Activated naive CD4-positive, alpha-beta T cell treated with anti-CD3 and anti-CD28 coated beads, Interleukin-2, amount 10 ng/mL, durations not matched to agents 7 days and 5 days (primary cell): Measurements from ENCODE around the gene C10orf105.

Source experiments
- CTCF ChIA-PET: fragments of 350-600 bp; sonication (Branson Sonifier 250); formaldehyde crosslinking; loops from one replicate; lab custom pipeline; 2021; ENCODE audit warnings: antibody characterized with exemption; lab: Charles Lee
- DNase-seq: peaks from one replicate; pipeline ENCODE4 v3.0.0-alpha.2; 2020
- H3K27ac Mint-ChIP-seq: one replicate; pipeline ENCODE4 v1.8.0; 2021; ENCODE audit warnings: mild to moderate bottlenecking, moderate library complexity, mixed read lengths
- H3K27me3 Mint-ChIP-seq: one replicate; pipeline ENCODE4 v1.8.0; 2021; ENCODE audit warnings: mild to moderate bottlenecking, mixed read lengths
- H3K36me3 Mint-ChIP-seq: one replicate; pipeline ENCODE4 v1.8.0; 2021; ENCODE audit warnings: mixed read lengths
- H3K4me1 Mint-ChIP-seq: one replicate; pipeline ENCODE4 v1.8.0; 2021; ENCODE audit warnings: mixed read lengths
- H3K4me3 Mint-ChIP-seq: one replicate; pipeline ENCODE4 v1.8.0; 2021; ENCODE audit warnings: mild to moderate bottlenecking, moderate library complexity, mixed read lengths
- H3K9me3 Mint-ChIP-seq: one replicate; pipeline ENCODE4 v1.8.0; 2021; ENCODE audit warnings: mixed read lengths

Gene C10orf105

DNA sequence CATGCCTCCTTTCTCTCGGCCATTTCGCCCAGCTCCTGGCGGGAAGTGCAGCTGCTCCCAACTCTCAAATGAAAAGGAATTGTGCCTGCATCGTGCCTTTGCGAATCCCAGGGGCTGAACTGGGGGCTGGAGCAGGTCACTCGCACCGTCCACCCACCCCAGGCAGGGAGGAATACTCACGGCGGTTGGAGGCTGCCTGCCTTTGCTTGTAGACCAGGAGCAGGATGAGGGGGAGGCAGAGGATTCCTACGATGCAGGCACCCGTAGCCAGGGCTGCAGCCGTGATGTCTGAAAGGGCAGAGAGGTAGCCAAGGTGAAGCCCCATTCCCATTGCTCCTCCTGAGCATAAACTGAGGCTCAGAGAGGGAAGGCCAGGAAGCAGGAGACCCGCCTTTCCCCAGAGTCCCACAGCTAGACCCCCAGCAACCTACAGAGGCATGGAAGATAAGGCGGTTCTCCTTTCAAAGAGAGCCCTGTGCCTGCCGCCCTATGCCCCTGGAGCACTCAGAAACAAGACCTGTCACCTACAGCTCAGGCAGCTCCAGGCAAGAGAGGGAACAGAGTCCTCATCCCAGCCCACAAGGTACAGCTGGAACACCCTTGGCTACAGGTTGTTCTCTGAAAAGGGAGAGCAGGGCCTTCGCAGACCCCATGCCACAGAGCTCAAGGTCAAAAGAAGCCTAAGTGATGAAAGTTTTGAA lies 35.8 kb upstream of the C10orf105 start:
- H3K36me3 Mint-ChIP-seq: peaks cover 74% of the 10 kb centered on the region
- H3K27me3 Mint-ChIP-seq: no peaks in the 10 kb centered on the region
- CTCF ChIA-PET: interaction anchor here (0.8 to 5.1 kb wide), 5 partner anchors 9 to 48 kb away, joined by 3 to 25 read pairs (median 4); no protein-coding TSS in a partner anchor
- H3K9me3 Mint-ChIP-seq: no peaks in the 10 kb centered on the region
- H3K4me1 Mint-ChIP-seq: peaks cover 93% of the 10 kb centered on the region
- no peak overlapping the region for H3K4me3 Mint-ChIP-seq
- no peak for DNase-seq
- peak overlapping the region; percentile 97 for H3K27ac Mint-ChIP-seq

DNA sequence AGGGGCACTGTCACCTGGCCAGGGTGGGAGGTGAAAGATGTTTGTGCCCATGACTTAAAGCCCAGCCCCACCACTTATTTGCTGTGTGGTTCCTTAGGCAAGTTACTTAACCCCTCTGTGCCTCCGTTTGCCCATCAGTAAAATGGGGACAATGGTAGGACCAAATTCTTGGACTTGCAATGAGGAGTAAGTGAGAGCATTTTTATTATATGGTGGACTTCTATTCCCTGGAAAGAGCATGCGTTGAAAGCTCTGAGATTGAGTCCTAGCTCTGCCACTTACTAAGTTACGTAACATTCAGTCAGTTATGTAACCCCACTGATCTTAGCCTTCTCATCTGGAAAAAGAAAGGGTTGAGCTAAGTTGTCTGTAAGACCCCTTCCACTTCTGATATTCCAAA lies 35.0 kb upstream of the C10orf105 start:
- peaks cover 77% of the 10 kb centered on the region for H3K36me3 Mint-ChIP-seq
- no peak for DNase-seq

GRCh38 chr10:71753960-71754505 lies 34.5 kb upstream of the C10orf105 start:
- CTCF ChIA-PET: interaction anchor here (1.3 to 4.9 kb wide), 2 partner anchors 13 to 29 kb away, joined by 3 to 25 read pairs; no protein-coding TSS in a partner anchor
- H3K36me3 Mint-ChIP-seq: peaks cover 75% of the 10 kb centered on the region
- H3K4me1 Mint-ChIP-seq: peaks cover 97% of the 10 kb centered on the region
- peak overlapping the region; percentile 63 for H3K27ac Mint-ChIP-seq
- DNase-seq: no peak
- no peak overlapping the region for H3K4me3 Mint-ChIP-seq
- no peaks in the 10 kb centered on the region for H3K9me3 Mint-ChIP-seq
- no peaks in the 10 kb centered on the region for H3K27me3 Mint-ChIP-seq

More for the DNA sequence above, 35.0 kb upstream of the C10orf105 start:
- Mint-ChIP-seq H3K4me1 (peaks cover 96% of the 10 kb centered on the region), H3K27ac (peak overlapping the region; percentile 81), H3K9me3 (no peaks in the 10 kb centered on the region), H3K27me3 (no peaks in the 10 kb centered on the region), H3K4me3 (no peak overlapping the region)
- CTCF ChIA-PET: interaction anchor here (1.2 to 5.1 kb wide), 4 partner anchors 9 to 47 kb away, joined by 3 to 25 read pairs (median 14); no protein-coding TSS in a partner anchor

- peak overlapping the region; percentile 93 for H3K27ac Mint-ChIP-seq
- CTCF ChIA-PET: interaction anchor here (1.0 to 4.9 kb wide), 6 partner anchors 8 to 58 kb away, joined by 3 to 25 read pairs (median 5); partner anchors contain the start of gene VSIR
- H3K9me3 Mint-ChIP-seq: no peaks in the 10 kb centered on the region
- H3K4me1 Mint-ChIP-seq: peaks cover 98% of the 10 kb centered on the region
- peaks cover 77% of the 10 kb centered on the region for H3K36me3 Mint-ChIP-seq
- no peak for DNase-seq
- peak overlapping the region; percentile 8 for H3K4me3 Mint-ChIP-seq
- no peaks in the 10 kb centered on the region for H3K27me3 Mint-ChIP-seq
These were observed 33.7 kb upstream of the C10orf105 start for GRCh38 chr10:71753091-71753959.

- Mint-ChIP-seq H3K27me3 (no peaks in the 10 kb centered on the region), H3K4me1 (peaks cover 98% of the 10 kb centered on the region), H3K27ac (peak overlapping the region; percentile 93), H3K4me3 (peak overlapping the region; percentile 21), H3K36me3 (peaks cover 73% of the 10 kb centered on the region), H3K9me3 (no peaks in the 10 kb centered on the region)
- CTCF ChIA-PET: interaction anchor here (0.8 to 1.7 kb wide), 9 partner anchors 9 to 59 kb away, joined by 3 to 7 read pairs (median 4); partner anchors contain the start of gene VSIR
- DNase-seq: no peak
These were observed 33.0 kb upstream of the C10orf105 start for GRCh38 chr10:71752391-71753090.

DNA sequence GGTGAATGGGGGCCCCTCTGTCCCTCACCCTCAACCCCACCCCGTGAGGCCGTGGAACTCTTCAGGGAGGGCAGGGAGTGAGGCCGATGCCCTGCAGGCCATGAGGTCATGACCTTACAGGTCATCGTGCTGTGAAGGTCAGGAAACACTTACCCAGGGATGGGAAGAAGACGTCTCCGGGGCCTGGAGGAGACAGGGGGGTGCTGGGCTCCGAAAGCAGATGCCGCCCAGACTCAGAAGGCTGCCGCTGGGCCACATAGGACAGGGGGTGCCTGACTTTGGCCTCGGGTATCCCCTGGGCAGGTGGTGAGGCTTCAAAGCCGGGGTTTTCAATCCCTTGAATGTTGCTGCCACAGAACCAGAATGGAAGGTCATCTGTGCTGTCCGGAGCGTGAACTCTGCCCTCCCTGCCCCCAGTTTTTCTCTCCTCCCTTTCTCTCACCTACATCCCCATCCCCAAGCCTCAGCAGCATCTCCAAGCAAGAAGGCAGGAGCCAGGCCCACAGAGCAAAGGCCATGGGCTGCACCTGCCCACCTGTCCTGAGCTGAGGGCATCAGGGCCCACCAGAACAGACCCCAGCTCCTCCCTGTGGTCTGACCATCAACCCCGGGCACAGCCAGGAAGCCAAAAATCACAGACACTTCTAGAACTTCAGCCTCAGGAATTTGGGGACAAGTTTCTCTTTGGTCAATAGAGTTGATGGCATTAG lies 32.1 kb upstream of the C10orf105 start:
- no peaks in the 10 kb centered on the region for H3K9me3 Mint-ChIP-seq
- peaks cover 80% of the 10 kb centered on the region for H3K36me3 Mint-ChIP-seq
- peak overlapping the region; percentile 93 for H3K27ac Mint-ChIP-seq
- no peaks in the 10 kb centered on the region for H3K27me3 Mint-ChIP-seq
- no peak for DNase-seq
- CTCF ChIA-PET: interaction anchor here (0.8 to 1.7 kb wide), 9 partner anchors 8 to 60 kb away, joined by 3 to 7 read pairs (median 4); partner anchors contain the start of gene VSIR
- H3K4me1 Mint-ChIP-seq: peaks cover 98% of the 10 kb centered on the region
- no peak overlapping the region for H3K4me3 Mint-ChIP-seq

DNA sequence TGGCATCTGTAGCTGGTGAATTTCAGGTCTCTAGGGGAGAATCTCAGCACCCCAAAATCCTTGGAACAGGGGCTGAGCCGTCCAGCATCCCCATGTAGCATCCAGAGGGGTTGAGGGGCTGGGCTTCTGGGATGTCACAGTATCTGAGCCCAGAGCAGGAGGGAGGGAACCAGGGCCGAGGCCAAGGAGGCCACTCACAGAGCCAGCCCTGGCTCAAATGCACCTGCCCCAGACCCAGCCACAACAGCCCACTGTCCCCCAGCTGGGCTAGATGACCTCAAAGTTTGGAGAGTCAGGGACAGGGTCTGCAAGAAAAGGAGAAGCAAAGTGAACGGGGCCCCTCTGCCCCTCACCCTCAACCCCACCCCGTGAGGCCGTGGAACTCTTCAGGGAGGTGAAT lies 31.4 kb upstream of the C10orf105 start:
- no peak for DNase-seq
- CTCF ChIA-PET: interaction anchor here (1.0 kb wide), 1 partner anchor 23 kb away, joined by 3 read pairs; no protein-coding TSS in a partner anchor
- H3K27ac Mint-ChIP-seq: peak overlapping the region; percentile 96
- peaks cover 77% of the 10 kb centered on the region for H3K36me3 Mint-ChIP-seq
- no peaks in the 10 kb centered on the region for H3K9me3 Mint-ChIP-seq
- H3K4me3 Mint-ChIP-seq: no peak overlapping the region
- H3K4me1 Mint-ChIP-seq: peaks cover 98% of the 10 kb centered on the region
- no peaks in the 10 kb centered on the region for H3K27me3 Mint-ChIP-seq

DNA sequence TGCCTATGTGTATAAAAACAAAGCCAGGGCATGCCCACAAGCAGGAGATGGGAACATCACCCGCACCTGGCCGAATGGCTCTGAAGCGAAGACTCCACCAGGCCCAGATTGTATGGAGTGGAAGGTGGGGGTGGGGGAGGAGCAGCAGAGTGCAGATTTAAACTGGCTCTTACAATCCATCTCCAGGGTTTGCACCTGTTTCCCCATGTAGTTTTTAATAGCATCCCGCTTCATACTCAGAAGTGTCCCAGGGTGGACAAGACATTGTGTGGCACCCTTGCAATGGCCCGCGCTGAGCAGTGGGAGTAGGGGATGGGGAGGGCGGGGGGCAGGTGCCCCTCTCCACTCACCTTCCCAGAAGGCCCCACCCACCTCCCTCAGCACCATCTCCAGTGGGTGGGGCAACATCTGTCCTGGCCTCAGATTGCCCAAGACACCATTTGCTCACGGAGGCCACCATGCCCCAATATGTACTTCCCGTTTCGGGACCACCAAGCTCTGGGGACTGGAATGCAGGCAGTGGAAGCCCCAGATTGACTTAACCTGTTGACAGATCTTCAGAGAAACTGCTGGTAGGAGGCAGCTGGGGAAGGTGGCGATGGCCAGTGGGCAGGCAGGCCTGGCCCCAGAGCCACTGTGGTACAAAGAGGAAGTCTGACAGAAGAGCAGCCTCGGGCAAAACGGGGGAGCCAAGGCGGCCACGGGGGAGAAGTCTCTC lies 30.7 kb upstream of the C10orf105 start:
- peaks cover 98% of the 10 kb centered on the region for H3K4me1 Mint-ChIP-seq
- peak overlapping the region; percentile 38 for H3K4me3 Mint-ChIP-seq
- CTCF ChIA-PET: interaction anchor here (1.0 kb wide), 1 partner anchor 22 kb away, joined by 3 read pairs; no protein-coding TSS in a partner anchor
- H3K36me3 Mint-ChIP-seq: peaks cover 81% of the 10 kb centered on the region
- H3K27me3 Mint-ChIP-seq: no peaks in the 10 kb centered on the region
- no peak for DNase-seq
- H3K9me3 Mint-ChIP-seq: no peaks in the 10 kb centered on the region
- peak overlapping the region; percentile 96 for H3K27ac Mint-ChIP-seq

GRCh38 chr10:71749396-71749795 lies 29.8 kb upstream of the C10orf105 start:
- CTCF ChIA-PET: interaction anchor here (0.8 to 4.9 kb wide), 10 partner anchors 8 to 55 kb away, joined by 3 to 36 read pairs (median 6); partner anchors contain the start of gene VSIR
- H3K4me1 Mint-ChIP-seq: peaks cover 98% of the 10 kb centered on the region
- H3K4me3 Mint-ChIP-seq: peak overlapping the region; percentile 49
- H3K27ac Mint-ChIP-seq: peak overlapping the region; percentile 96
- H3K27me3 Mint-ChIP-seq: no peaks in the 10 kb centered on the region
- no peak for DNase-seq
- peaks cover 73% of the 10 kb centered on the region for H3K36me3 Mint-ChIP-seq
- no peaks in the 10 kb centered on the region for H3K9me3 Mint-ChIP-seq

DNA sequence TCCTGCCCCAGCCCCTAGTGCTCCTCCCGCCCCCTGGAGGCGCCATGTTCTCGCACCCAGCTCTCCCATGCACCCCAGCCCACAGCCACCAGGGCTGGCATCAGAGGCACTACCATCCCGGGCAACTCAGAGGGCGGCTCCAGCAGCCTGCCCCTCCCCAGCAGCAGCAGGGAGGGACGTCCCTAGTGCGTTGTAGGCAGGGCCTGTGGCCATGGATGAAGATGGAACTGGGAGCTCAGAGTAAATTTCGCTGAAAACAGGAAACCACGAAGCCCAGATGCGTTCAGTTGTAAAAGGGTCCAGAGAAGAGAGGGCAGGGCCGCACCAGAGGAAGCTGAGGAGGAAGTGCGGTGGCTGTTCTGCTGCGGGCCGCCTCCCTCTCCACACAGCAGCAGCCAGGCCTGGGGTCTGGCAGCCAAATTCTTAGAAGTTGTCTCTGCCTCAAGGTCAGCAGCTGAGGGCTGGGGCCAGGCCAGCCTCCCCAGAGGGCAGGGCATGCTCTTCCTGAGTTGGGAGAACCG lies 29.2 kb upstream of the C10orf105 start:
- H3K4me3 Mint-ChIP-seq: peak overlapping the region; percentile 49
- CTCF ChIA-PET: interaction anchor here (0.7 to 4.9 kb wide), 12 partner anchors 9 to 54 kb away, joined by 3 to 36 read pairs (median 5); partner anchors contain the start of gene VSIR
- no peaks in the 10 kb centered on the region for H3K27me3 Mint-ChIP-seq
- peaks cover 98% of the 10 kb centered on the region for H3K4me1 Mint-ChIP-seq
- peaks cover 67% of the 10 kb centered on the region for H3K36me3 Mint-ChIP-seq
- DNase-seq: peak; percentile 93
- no peaks in the 10 kb centered on the region for H3K9me3 Mint-ChIP-seq
- H3K27ac Mint-ChIP-seq: peak overlapping the region; percentile 96

GRCh38 chr10:71747551-71748523 lies 28.3 kb upstream of the C10orf105 start:
- CTCF ChIA-PET: interaction anchor here (0.7 to 4.9 kb wide), 14 partner anchors 10 to 53 kb away, joined by 3 to 36 read pairs (median 4); partner anchors contain the start of gene VSIR
- peaks cover 61% of the 10 kb centered on the region for H3K36me3 Mint-ChIP-seq
- DNase-seq: no peak
- peak overlapping the region; percentile 33 for H3K4me3 Mint-ChIP-seq
- H3K4me1 Mint-ChIP-seq: peaks cover 98% of the 10 kb centered on the region
- no peaks in the 10 kb centered on the region for H3K27me3 Mint-ChIP-seq
- peaks cover 2% of the 10 kb centered on the region for H3K9me3 Mint-ChIP-seq
- H3K27ac Mint-ChIP-seq: peak overlapping the region; percentile 96
